CD14-positive monocyte (primary cell): ENCODE data around the gene TEAD4. TPM values are rescaled to one million over a fixed set of nuclear protein-coding genes. Genes with fewer than 3 reads are reported as not detected.

Source experiments
- DNase-seq, 3 donors: peaks; one replicate each; pipeline ENCODE4 v3.0.0-alpha.2; 2011 to 2022
- H2AFZ ChIP-seq: 2 replicates; pipeline ENCODE4 v1.6.0; 2012; ENCODE audit warnings: mild to moderate bottlenecking, low read depth, low read length, inconsistent platforms; ENCODE audit not compliant: insufficient read depth, poor library complexity, severe bottlenecking
- H3K27ac ChIP-seq, 2 donors: 1 replicate in 1 of 2; 2 replicates in 1 of 2; pipeline ENCODE4 v1.5.1; 2012 to 2013; ENCODE audit warnings: low read length in 2 of 2, control low read depth in 1 of 2, inconsistent platforms in 1 of 2, low read depth in 1 of 2, mild to moderate bottlenecking in 1 of 2
- H3K27me3 ChIP-seq, 2 donors: one replicate each; pipeline versions ENCODE4 v1.6.0 to v1.6.1; 2011 to 2013; ENCODE audit warnings: low read length in 2 of 2; ENCODE audit not compliant: control insufficient read depth in 2 of 2, insufficient read depth in 2 of 2
- H3K36me3 ChIP-seq, 2 donors: replicated peaks in 1 of 2; 1 replicate in 1 of 2; 2 replicates in 1 of 2; pipeline versions ENCODE4 v1.5.1 to v1.6.1; 2012 to 2013; ENCODE audit warnings: low read length in 2 of 2, control low read depth in 1 of 2, inconsistent platforms in 1 of 2, mild to moderate bottlenecking in 1 of 2; ENCODE audit not compliant: insufficient read depth in 2 of 2, control insufficient read depth in 1 of 2
- H3K4me1 ChIP-seq, 2 donors: 1 replicate in 1 of 2; 2 replicates in 1 of 2; pipeline versions ENCODE4 v1.5.1 to v1.6.1; 2012 to 2013; ENCODE audit warnings: low read length in 2 of 2, control low read depth in 1 of 2, inconsistent platforms in 1 of 2, mild to moderate bottlenecking in 1 of 2, moderate library complexity in 1 of 2; ENCODE audit not compliant: insufficient read depth in 2 of 2, control insufficient read depth in 1 of 2
- H3K4me2 ChIP-seq: replicated peaks from 2 replicates; pipeline ENCODE3; 2012; ENCODE audit warnings: low read length, moderate library complexity, mild to moderate bottlenecking; ENCODE audit not compliant: poor library complexity, severe bottlenecking; ENCODE audit errors: extremely low read depth
- H3K4me3 ChIP-seq, 3 experiments: fragments of 200-600 bp in 1 of 3; sonication (generic) in 1 of 3; replicated peaks in 1 of 3; 1 replicate in 2 of 3; 2 replicates in 1 of 3; pipeline ENCODE4 v1.5.1; 2011 to 2013; ENCODE audit warnings: low read length in 3 of 3, mild to moderate bottlenecking in 3 of 3, control low read depth in 2 of 3, low read depth in 2 of 3, inconsistent platforms in 1 of 3, moderate library complexity in 1 of 3
- H3K79me2 ChIP-seq: 2 replicates; pipeline ENCODE4 v1.6.0; 2012; ENCODE audit warnings: mild to moderate bottlenecking, control low read depth, inconsistent platforms, low read length, moderate library complexity; ENCODE audit not compliant: insufficient read depth
- H3K9ac ChIP-seq: 2 replicates; pipeline ENCODE4 v1.6.0; 2017; ENCODE audit warnings: low read length, mild to moderate bottlenecking; ENCODE audit not compliant: insufficient read depth, poor library complexity, severe bottlenecking
- H3K9me3 ChIP-seq, 2 donors: replicated peaks in 1 of 2; 1 replicate in 1 of 2; 2 replicates in 1 of 2; pipeline versions ENCODE4 v1.5.1 to v1.6.1; 2012 to 2013; ENCODE audit warnings: low read length in 2 of 2, control low read depth in 1 of 2; ENCODE audit not compliant: control insufficient read depth in 1 of 2, insufficient read depth in 1 of 2
- H4K20me1 ChIP-seq: 2 replicates; pipeline ENCODE4 v1.6.0; 2012; ENCODE audit warnings: mild to moderate bottlenecking, low read length, control low read depth, moderate library complexity; ENCODE audit not compliant: insufficient read depth
- H3K27ac Mint-ChIP-seq, 7 donors: one replicate each; pipeline ENCODE4 v1.8.0; 2020; ENCODE audit warnings: mild to moderate bottlenecking in 7 of 7, mixed read lengths in 7 of 7, moderate library complexity in 6 of 7, inconsistent platforms in 2 of 7
- H3K27me3 Mint-ChIP-seq, 3 donors: one replicate each; pipeline ENCODE4 v1.8.0; 2021 to 2022; ENCODE audit warnings: low read depth in 3 of 3, mild to moderate bottlenecking in 3 of 3, mixed read lengths in 3 of 3, moderate library complexity in 3 of 3, inconsistent platforms in 1 of 3
- H3K36me3 Mint-ChIP-seq, 2 donors: one replicate each; pipeline ENCODE4 v1.8.0; 2020; ENCODE audit warnings: mixed read lengths in 2 of 2, inconsistent platforms in 1 of 2, mild to moderate bottlenecking in 1 of 2
- H3K4me1 Mint-ChIP-seq: one replicate; pipeline ENCODE4 v1.8.0; 2020; ENCODE audit warnings: mild to moderate bottlenecking, mixed read lengths
- H3K4me3 Mint-ChIP-seq, 2 donors: one replicate each; pipeline ENCODE4 v1.8.0; 2020; ENCODE audit warnings: mild to moderate bottlenecking in 2 of 2, mixed read lengths in 2 of 2, moderate library complexity in 1 of 2
- H3K9me3 Mint-ChIP-seq, 7 donors: one replicate each; pipeline ENCODE4 v1.8.0; 2020 to 2022; ENCODE audit warnings: mixed read lengths in 7 of 7, mild to moderate bottlenecking in 6 of 7, moderate library complexity in 6 of 7, inconsistent platforms in 2 of 7
- WGBS: methylation state at CpG from one replicate; pipeline ENCODE4 v1.1.5; 2013; ENCODE audit warnings: missing lambda C conversion rate; ENCODE audit not compliant: insufficient coverage; 5-methylcytosine and 5-hydroxymethylcytosine counted together
- intact Hi-C, 2 donors: fragments of 100-400 bp; cut with micrococcal nuclease; formaldehyde crosslinking; loops; one replicate each; pipeline versions ENCODE4 v1.15.0 to v1.15.1; 2023
- polyA plus RNA-seq, 3 donors: library from polyadenylated mRNA; depleted of rRNA in 1 of 3; unstranded in 2 of 3; stranded (reverse) in 1 of 3; fragments of 300-500 nt in 2 of 3; fragments of >200 nt in 1 of 3; fragmentation: Illumina TruSeq in 2 of 3; gene quantifications; 1 replicate in 2 of 3; 2 replicates in 1 of 3; pipeline ENCODE4 v1.2.3, GENCODE V29; 2012 to 2021
- TF ChIP-seq, protein P1 (sequence below): fragments of 200-600 bp; IDR thresholded peaks from one replicate; pipeline ENCODE4 v1.8.0; 2022; ENCODE audit warnings: antibody characterized with exemption, mild to moderate bottlenecking

The TEAD4 gene
- polyA plus RNA-seq, 3 donors: not detected

- intact Hi-C loops: no loop called here
- H3K4me1 Mint-ChIP-seq: no peaks in the 10 kb centered on the region
- no peak overlapping the region for H3K27ac Mint-ChIP-seq
- Histone ChIP-seq H3K79me2 (no peaks in the 10 kb centered on the region), H4K20me1 (no peaks in the 10 kb centered on the region), H3K9me3 (no peaks in the 10 kb centered on the region), H3K4me1 (no peaks in the 10 kb centered on the region), H3K27ac (no peak overlapping the region), H3K36me3 (no peaks in the 10 kb centered on the region), H3K27me3 (no peaks in the 10 kb centered on the region), H3K9ac (no peak overlapping the region), H3K4me3 (no peak overlapping the region), H2AFZ (no peak overlapping the region), H3K4me2 (no peak overlapping the region)
- 97% methylated on average over 10 of the region's 13 CpGs for WGBS
- no peak overlapping the region for H3K4me3 Mint-ChIP-seq
- H3K36me3 Mint-ChIP-seq: no peaks in the 10 kb centered on the region
- TF ChIP-seq, protein P1, sequence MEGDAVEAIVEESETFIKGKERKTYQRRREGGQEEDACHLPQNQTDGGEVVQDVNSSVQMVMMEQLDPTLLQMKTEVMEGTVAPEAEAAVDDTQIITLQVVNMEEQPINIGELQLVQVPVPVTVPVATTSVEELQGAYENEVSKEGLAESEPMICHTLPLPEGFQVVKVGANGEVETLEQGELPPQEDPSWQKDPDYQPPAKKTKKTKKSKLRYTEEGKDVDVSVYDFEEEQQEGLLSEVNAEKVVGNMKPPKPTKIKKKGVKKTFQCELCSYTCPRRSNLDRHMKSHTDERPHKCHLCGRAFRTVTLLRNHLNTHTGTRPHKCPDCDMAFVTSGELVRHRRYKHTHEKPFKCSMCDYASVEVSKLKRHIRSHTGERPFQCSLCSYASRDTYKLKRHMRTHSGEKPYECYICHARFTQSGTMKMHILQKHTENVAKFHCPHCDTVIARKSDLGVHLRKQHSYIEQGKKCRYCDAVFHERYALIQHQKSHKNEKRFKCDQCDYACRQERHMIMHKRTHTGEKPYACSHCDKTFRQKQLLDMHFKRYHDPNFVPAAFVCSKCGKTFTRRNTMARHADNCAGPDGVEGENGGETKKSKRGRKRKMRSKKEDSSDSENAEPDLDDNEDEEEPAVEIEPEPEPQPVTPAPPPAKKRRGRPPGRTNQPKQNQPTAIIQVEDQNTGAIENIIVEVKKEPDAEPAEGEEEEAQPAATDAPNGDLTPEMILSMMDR: no peak
- H3K9me3 Mint-ChIP-seq: peaks cover 0 to 2% (median 0%) of the 10 kb centered on the region in 7 donors
- H3K27me3 Mint-ChIP-seq: peaks cover 3 to 7% (median 5%) of the 10 kb centered on the region in 3 donors
- DNase-seq: no peak
Observed at GRCh38 chr12:2982361-2982760, 23.2 kb downstream of the TEAD4 start.

DNA sequence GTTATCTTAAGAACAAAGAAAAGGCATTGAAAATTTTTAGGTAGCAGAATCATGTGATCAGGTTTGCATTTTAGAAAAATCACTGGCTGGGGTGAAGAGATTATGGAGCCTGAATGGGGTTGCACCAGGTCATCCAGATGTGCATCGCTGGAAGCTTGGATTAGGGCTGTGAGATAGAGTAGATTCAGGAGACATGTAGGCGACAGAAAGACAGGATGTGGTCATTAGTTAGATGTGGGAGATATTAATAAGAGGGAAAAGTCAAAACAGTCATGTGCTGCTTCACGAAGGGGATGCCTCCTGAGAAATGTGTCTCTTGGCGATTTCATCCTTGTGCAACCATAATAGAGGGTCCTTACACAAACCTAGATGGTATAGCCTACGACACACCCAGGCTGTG, 25.1 kb downstream of the TEAD4 start:
- H3K36me3 Mint-ChIP-seq: no peaks in the 10 kb centered on the region
- H3K9ac ChIP-seq: no peak overlapping the region
- H3K36me3 ChIP-seq: no peaks in the 10 kb centered on the region
- peaks cover 0 to 8% (median 0%) of the 10 kb centered on the region in 7 donors for H3K9me3 Mint-ChIP-seq
- peaks cover 0 to 4% of the 10 kb centered on the region in 2 donors for H3K9me3 ChIP-seq
- H2AFZ ChIP-seq: no peak overlapping the region
- intact Hi-C loops: no loop called here
- 40% methylated on average over 1 of the region's 5 CpGs for WGBS
- H3K4me3 Mint-ChIP-seq: no peak overlapping the region
- DNase-seq: no peak
- no peaks in the 10 kb centered on the region for H4K20me1 ChIP-seq
- TF ChIP-seq, protein P1: no peak
- peaks cover 1 to 5% (median 2%) of the 10 kb centered on the region in 3 donors for H3K27me3 Mint-ChIP-seq
- H3K4me1 ChIP-seq: no peaks in the 10 kb centered on the region
- H3K27ac ChIP-seq: no peak overlapping the region
- no peak overlapping the region for H3K4me3 ChIP-seq
- H3K4me1 Mint-ChIP-seq: no peaks in the 10 kb centered on the region
- H3K27ac Mint-ChIP-seq: no peak overlapping the region
- H3K4me2 ChIP-seq: no peak overlapping the region
- no peaks in the 10 kb centered on the region for H3K27me3 ChIP-seq
- H3K79me2 ChIP-seq: no peaks in the 10 kb centered on the region
